GM12874 (cell line): ENCODE data around the gene RNF166.

Experiments used
- CTCF ChIP-seq: IDR thresholded peaks from 2 replicates; pipeline ENCODE4 v1.5.1; 2011; ENCODE audit warnings: low read depth, mild to moderate bottlenecking, control low read depth, low read length, moderate library complexity; ENCODE audit not compliant: insufficient read depth

Gene RNF166

GRCh38 chr16:88710556-88710955 is 4.3 kb upstream of the RNF166 start:
- TF ChIP-seq CTCF, result no peak

- TF ChIP-seq CTCF, result no peak
Measured at GRCh38 chr16:88706965-88707826, 988 bp upstream of the RNF166 start.

GRCh38 chr16:88705801-88706228 is 393 bp downstream of the RNF166 start:
- no peak for TF ChIP-seq CTCF

GRCh38 chr16:88705076-88705684 is 1.0 kb downstream of the RNF166 start:
- no peak for TF ChIP-seq CTCF

GRCh38 chr16:88703486-88704309 is 2.5 kb downstream of the RNF166 start:
- TF ChIP-seq CTCF, result no peak

GRCh38 chr16:88702371-88703210 is 3.6 kb downstream of the RNF166 start:
- TF ChIP-seq CTCF, result no peak
